NCI-H2171 (cell line): ENCODE results near the gene PITPNB.

ENCODE experiments used
- DNase-seq: peaks from one replicate; lab custom pipeline; 2025; lab: John Stamatoyannopoulos, UW

Gene PITPNB

DNA sequence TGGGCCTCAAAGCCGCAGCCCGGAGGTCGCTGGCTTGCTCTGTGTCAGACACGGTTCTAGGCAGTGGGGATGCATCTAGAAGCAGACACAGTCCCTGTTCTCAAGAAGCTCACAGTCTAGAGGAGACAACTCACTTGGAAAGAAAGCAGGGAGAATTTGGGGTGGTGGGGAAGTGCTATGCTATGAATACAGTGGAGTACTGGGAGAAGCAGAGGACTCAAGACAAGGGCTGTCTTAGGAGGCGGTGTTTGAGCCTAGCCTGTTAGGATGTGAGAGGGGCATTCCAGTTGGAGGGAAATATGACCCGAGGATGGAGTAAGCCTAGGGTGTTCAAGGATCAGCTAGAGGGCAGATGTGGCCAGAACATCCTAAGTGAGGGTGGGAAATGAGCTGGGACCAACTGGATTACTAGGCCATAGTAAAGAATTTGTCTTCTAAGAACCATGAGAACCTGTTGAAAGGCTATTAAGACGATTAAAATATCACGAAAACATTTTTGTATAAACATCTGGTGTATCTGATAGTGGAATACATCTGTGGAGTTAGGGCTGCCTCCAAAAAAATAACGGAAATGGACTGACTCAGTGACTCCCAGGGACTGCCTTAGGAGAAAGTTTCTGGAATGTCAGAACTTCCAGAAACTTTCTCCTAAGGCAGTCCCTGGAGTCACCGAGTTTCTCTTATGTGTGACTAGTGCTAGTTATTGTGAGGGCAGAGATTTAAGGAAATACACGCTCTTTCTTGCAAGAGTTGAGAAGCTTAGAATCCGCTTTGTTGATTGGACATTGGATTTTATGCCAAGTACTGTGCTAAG lies 1.1 kb upstream of the PITPNB start:
- DNase-seq: peak; percentile 17

DNA sequence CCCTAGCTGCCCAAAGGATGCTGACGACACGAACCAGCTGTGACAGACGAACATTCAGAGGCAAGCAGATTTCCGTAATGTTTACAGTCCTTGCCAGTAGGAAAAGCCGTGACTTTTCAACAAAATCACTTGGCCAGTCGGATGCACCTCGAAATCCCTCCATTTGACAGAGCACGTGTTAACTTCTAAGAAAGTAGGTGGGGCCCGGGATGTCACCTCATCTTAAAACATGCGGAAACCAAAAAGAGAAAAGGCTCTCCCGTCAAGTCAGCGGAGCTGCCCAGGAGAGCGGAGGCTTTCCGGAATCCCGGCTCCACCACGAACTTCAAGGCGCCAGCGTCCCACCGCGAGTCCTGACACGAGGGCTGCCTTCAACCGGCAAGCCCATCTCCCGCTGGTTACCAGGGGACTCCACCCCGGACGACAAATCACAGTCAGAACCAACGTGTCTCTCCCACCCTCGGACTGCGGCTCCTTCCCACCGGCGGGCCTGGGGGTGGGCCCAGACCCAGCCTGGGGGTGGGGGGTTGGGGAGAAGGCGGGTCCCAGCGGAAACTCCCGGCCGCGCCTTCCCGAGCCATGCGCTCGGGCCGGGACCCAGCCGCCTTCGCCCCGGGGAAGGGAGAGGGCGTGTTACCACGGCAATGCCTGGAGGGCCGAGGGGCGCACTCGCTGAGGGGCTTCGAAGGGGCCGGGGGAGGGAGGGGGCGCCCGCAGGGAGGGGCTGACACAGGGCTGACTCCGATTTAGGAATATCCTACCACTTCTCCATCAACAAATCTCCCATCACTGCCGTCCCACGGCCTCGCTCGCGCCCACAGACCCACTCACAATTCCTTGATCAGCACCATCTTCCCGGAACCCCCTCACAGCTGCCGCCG lies 475 bp downstream of the PITPNB start:
- DNase-seq: peak; percentile 33

GRCh38 chr22:27915986-27916385 lies 3.1 kb downstream of the PITPNB start:
- no peak for DNase-seq

DNA sequence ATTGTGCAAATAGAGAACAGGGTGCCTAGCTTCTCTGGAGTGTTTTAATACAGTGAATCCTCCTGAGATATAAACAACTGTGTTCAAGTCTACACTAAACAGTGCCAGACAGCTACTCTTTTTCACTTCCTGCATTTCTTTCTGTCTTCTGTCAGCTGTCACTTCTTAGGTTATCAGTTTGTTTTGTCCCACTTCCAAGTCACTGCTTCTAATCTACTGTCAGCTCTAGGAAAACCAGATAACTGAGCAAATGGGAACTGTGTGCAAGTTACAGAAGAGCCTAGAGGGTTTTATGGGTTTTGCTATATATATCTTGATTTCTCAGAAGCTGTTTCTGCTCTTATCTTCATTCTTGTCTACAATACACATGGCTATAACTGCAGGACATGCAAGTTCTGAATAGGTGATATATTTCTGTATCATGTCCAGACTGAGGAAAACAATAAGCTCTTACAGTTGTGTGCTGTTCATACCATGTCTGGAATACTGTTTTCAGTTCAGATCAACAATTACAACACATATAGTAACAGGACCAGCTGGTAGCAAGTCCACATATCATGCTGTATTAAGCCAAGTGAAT lies 5.8 kb downstream of the PITPNB start:
- DNase-seq: no peak

DNA sequence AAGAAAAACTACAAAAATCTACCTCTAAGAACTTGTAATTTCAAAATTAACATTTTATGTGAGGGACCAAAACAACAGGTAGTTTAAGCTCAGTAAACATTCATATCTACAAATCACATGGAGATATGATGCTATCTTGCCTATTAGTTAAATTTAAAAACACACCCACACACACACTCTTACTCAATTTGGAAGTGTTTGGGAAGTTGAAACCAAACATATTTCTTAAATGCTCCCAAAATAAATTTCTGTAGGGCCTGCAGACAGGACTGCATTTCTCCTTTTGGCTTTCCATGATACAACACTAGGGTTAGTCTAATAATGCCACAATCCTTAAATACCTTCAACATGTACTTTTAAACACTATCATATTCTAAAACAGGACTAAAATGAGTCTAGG lies 7.0 kb downstream of the PITPNB start:
- DNase-seq: no peak

- no peak for DNase-seq
These were observed 7.7 kb downstream of the PITPNB start for GRCh38 chr22:27911330-27911729.

DNA sequence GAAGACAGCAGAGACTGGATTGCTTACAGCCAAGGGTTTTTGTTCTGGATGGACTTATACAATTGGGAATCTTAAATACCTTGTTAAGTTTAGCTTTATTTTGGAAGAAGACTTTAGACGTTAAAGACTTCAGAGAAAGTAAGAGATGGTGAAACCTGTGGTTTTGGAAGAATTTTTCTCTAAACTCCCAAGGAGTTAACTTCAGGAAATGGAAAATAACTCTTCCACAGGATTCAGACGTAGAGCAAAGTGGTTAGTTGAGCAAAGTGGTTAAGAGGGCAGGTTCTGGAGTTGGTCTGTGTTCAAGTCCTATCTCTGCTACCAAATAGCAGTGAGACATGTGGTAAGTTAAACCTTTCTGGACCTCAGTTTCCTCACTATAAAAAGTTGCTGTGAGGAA lies 12.8 kb downstream of the PITPNB start:
- DNase-seq: no peak

- DNase-seq: no peak
These were observed 13.4 kb downstream of the PITPNB start for GRCh38 chr22:27905653-27906052.

- no peak for DNase-seq
These were observed 15.1 kb downstream of the PITPNB start for GRCh38 chr22:27903805-27904473.

DNA sequence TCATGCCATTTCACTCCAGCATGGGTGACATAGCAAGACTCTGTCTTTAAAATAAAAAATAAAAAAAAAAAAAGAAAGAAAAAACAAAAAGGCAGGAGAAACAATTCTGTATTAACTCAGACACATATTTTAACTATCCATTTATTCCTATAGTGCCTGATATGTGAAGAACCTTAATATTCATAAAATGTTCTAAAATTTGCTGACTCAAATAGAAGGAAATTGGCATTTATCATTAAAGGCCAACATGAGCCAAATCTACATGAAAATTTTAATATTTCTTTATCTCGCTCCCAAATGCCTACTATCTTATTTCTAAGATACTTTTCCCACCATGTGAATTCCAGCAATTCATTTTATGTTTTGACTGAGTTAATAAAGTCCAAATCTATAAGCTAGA lies 18.9 kb downstream of the PITPNB start:
- no peak for DNase-seq

GRCh38 chr22:27896245-27896644 lies 22.8 kb downstream of the PITPNB start:
- no peak for DNase-seq

DNA sequence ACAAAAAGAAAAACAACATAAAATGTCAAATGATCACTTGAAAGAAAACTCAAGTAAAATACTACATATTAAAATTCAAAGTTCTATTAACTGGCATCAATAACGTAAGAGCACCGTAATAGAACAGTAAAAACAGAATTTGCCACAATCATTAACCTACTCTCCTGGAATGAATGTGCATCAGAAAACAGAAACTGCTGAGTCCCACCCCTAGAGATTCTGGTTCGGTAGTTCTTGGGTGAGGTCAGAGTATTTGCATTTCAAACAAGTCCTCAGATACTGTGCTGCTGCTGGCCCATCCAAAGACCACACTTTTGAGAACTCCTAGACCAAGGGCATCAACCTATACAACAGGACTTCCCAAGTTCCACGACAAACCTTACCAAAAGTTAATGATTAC lies 23.5 kb downstream of the PITPNB start:
- DNase-seq: no peak

DNA sequence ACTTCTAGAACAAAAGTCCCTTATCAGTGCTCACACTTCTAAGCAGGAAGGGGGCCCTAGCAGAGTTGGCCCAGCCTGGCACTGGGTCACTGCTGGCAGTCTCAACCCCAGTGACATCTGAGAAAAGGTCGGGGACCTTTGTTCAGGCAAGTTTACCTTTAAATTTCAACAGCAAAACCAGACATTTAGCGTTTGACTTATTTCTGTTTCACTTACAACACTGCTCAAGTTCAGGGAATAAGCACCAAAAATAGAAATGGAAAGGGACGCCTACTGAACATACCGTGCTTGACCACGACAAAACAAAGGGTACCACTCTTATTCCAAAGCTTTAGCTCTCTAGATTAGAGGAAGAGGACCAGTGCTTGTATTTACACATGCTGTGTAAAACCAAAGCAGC lies 26.2 kb downstream of the PITPNB start:
- DNase-seq: no peak

DNA sequence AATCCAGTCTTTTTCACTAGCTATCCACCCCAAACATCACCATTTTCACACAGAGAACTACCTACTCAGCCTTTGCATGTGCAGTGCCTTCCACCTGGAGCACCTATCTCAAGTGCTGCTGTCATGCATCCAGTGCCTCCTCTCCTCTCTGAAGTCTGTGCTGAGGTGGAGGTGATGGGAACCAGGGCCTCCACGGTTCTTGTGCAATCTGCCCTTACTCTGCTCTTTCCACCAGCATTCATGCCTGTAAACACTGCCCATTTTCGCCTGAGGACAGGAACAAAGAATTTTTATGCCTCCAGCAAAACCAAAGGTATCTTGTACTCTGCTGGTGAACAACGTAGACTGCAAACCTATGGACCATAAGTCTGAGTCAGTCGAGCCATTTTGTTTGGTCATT lies 27.0 kb downstream of the PITPNB start:
- DNase-seq: no peak

DNA sequence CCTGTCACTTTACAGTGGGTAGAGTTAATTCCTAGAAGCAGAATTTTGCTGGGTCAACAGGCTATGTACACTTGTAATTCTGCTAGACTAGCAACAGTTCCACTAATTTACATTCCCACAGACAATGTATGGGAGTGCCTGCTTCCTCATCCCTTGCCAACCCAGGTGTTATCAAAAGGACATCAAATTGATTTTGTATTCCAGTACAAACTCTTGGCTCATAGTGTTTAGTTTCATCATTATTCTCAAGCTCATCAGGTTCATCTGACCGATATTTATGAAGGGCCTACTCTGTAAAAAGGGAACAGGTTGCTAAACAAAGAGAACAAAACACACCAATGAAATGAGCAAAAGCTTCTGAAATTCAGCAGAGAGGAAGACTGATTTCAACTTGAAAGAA lies 30.7 kb downstream of the PITPNB start:
- no peak for DNase-seq

- DNase-seq: no peak
These were observed 32.3 kb downstream of the PITPNB start for GRCh38 chr22:27886843-27887151.

DNA sequence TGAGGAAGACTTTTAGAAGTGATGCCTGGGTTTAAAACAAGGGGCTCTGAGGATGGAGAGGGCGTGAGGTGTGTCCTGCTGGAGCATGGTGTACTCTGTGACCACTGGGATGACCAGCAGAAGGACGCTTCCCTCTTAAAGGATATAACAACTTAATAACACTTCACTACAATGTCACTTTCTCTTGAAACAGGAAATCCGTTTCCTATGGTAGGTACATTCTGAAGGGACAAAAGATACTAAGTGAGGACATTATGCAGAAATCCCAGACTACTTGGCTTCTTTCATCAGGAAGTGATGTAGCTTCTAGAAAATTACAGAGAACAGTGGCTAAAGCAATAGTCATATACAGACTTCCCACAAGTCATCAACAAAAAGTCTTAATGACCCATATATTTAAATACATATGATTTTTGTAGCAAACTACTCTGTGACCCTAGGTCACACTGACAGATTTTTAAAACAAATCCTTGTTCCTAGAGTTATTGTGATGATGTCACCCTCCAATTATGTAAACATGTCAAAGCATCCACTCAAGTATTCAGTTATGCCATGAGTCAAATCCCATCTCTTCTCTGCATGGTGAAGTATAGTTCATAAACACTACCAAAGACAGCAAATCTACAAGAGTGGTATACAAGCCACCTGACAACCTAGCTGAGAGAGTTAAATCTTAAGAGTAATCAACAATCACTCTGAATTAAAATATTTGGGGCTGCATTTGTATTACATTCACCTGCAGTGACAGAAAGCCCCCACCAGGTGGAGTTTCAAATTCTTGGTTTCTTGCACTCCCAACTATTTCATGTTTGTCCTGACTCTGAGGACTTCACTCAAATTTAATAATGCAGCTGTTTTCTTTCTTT lies 32.8 kb downstream of the PITPNB start:
- DNase-seq: peak; percentile 15

GRCh38 chr22:27883656-27884350 lies 35.3 kb downstream of the PITPNB start:
- no peak for DNase-seq

- DNase-seq: no peak
These were observed 36.4 kb downstream of the PITPNB start for GRCh38 chr22:27882507-27883290.

GRCh38 chr22:27881421-27881820 lies 37.6 kb downstream of the PITPNB start:
- no peak for DNase-seq
